Effector CD8-positive, alpha-beta T cell (primary cell): ENCODE measurements around the gene PBX3.
"Not testable (repeated sequence)": the region's sequence is repeated elsewhere in the genome, so short reads cannot be mapped to it uniquely, and the experiment has no call there.

Experiments used
- DNase-seq: peaks from one replicate; lab custom pipeline; 2025; lab: John Stamatoyannopoulos, UW

PBX3 gene

GRCh38 chr9:125749287-125749935 is 2.2 kb downstream of the PBX3 start:
- DNase-seq, result no peak

- DNase-seq, result no peak
These were observed 2.9 kb downstream of the PBX3 start for GRCh38 chr9:125749951-125750626.

GRCh38 chr9:125750627-125751011 is 3.4 kb downstream of the PBX3 start:
- DNase-seq, result no peak

- DNase-seq, result no peak
These were observed 5.0 kb downstream of the PBX3 start for GRCh38 chr9:125752070-125752628.

- DNase-seq, result no peak
These were observed 6.9 kb downstream of the PBX3 start for GRCh38 chr9:125754096-125754495.

GRCh38 chr9:125755340-125755739 is 8.2 kb downstream of the PBX3 start:
- DNase-seq, result no peak

- DNase-seq, result no peak
These were observed 9.3 kb downstream of the PBX3 start for GRCh38 chr9:125756518-125756917.

GRCh38 chr9:125757834-125758233 is 10.7 kb downstream of the PBX3 start:
- no peak for DNase-seq

- no peak for DNase-seq
These were observed 12.0 kb downstream of the PBX3 start for GRCh38 chr9:125758986-125759763.

GRCh38 chr9:125759764-125760129 is 12.6 kb downstream of the PBX3 start:
- DNase-seq, result no peak

GRCh38 chr9:125760537-125760936 is 13.4 kb downstream of the PBX3 start:
- DNase-seq, result no peak

- DNase-seq, result no peak
These were observed 14.7 kb downstream of the PBX3 start for GRCh38 chr9:125761676-125762450.

- DNase-seq, result no peak
These were observed 16.2 kb downstream of the PBX3 start for GRCh38 chr9:125763394-125763801.

- no peak for DNase-seq
These were observed 17.0 kb downstream of the PBX3 start for GRCh38 chr9:125764198-125764597.

- DNase-seq, result no peak
These were observed 19.5 kb downstream of the PBX3 start for GRCh38 chr9:125766468-125767221.

- no peak for DNase-seq
These were observed 20.2 kb downstream of the PBX3 start for GRCh38 chr9:125767349-125767748.

- no peak for DNase-seq
These were observed 21.6 kb downstream of the PBX3 start for GRCh38 chr9:125768803-125769202.

- no peak for DNase-seq
These were observed 23.9 kb downstream of the PBX3 start for GRCh38 chr9:125771037-125771436.

GRCh38 chr9:125772740-125773139 is 25.6 kb downstream of the PBX3 start:
- DNase-seq, result no peak

GRCh38 chr9:125774106-125774505 is 26.9 kb downstream of the PBX3 start:
- no peak for DNase-seq

- not testable (repeated sequence) for DNase-seq
These were observed 29.6 kb downstream of the PBX3 start for GRCh38 chr9:125776789-125777188.
